SK-N-MC (cell line): Measurements from ENCODE around the gene MRPL42.
"Not testable (repeated sequence)": the region's sequence is repeated elsewhere in the genome, so short reads cannot be mapped to it uniquely, and the experiment has no call there.

Source experiments
- DNase-seq: peaks from one replicate; pipeline ENCODE4 v3.0.0-alpha.2; 2011; ENCODE audit warnings: low read depth, low spot score
- H3K27ac ChIP-seq: fragments of 200-600 bp; sonication (generic); 2 replicates; pipeline ENCODE4 v1.5.1; 2016; ENCODE audit warnings: mixed run types
- H3K36me3 ChIP-seq: fragments of 200-600 bp; sonication (generic); 2 replicates; pipeline ENCODE4 v1.6.1; 2017; ENCODE audit warnings: antibody characterized with exemption, low read length, mixed read lengths; ENCODE audit not compliant: insufficient read depth
- H3K4me3 ChIP-seq: fragments of 200-600 bp; sonication (generic); 2 replicates; pipeline ENCODE4 v1.5.1; 2016
- H3K9ac ChIP-seq: fragments of 200-600 bp; sonication (generic); 2 replicates; pipeline ENCODE4 v1.8.0; 2017; ENCODE audit warnings: mixed run types, mixed read lengths; ENCODE audit not compliant: insufficient read length
- H3K9me3 ChIP-seq: fragments of 200-600 bp; sonication (generic); 2 replicates; pipeline ENCODE4 v1.6.1; 2017; ENCODE audit warnings: low read depth, mild to moderate bottlenecking, antibody characterized with exemption, low read length, moderate library complexity, mixed read lengths
- EZH2 ChIP-seq: fragments of 200-600 bp; sonication (generic); IDR thresholded peaks from one replicate; pipeline ENCODE4 v1.6.1; 2017; ENCODE audit warnings: antibody characterized with exemption
- FOXP2 ChIP-seq: optimal IDR thresholded peaks from 2 replicates; pipeline ENCODE3; 2011; ENCODE audit warnings: mild to moderate bottlenecking, moderate library complexity; ENCODE audit not compliant: insufficient read depth; ENCODE audit errors: extremely low read length, control extremely low read depth
- POLR2AphosphoS5 ChIP-seq: IDR thresholded peaks from 2 replicates; pipeline ENCODE4 v1.6.1; 2012; ENCODE audit warnings: mild to moderate bottlenecking, low read depth, low read length, borderline replicate concordance

The MRPL42 gene

GRCh38 chr12:93429852-93430251, 37.5 kb upstream of the MRPL42 start:
- H3K4me3 ChIP-seq: no peak overlapping the region
- TF ChIP-seq EZH2: no peak
- TF ChIP-seq FOXP2: no peak
- H3K27ac ChIP-seq: 0 out of 2 replicates have a peak overlapping the region, but pooled peaks have one; percentile 10
- H3K9ac ChIP-seq: no peak overlapping the region
- peaks cover 5% of the 10 kb centered on the region; the same call in 1 of the 2 replicates for H3K36me3 ChIP-seq
- H3K9me3 ChIP-seq: no peaks in the 10 kb centered on the region
- DNase-seq: no peak

DNA sequence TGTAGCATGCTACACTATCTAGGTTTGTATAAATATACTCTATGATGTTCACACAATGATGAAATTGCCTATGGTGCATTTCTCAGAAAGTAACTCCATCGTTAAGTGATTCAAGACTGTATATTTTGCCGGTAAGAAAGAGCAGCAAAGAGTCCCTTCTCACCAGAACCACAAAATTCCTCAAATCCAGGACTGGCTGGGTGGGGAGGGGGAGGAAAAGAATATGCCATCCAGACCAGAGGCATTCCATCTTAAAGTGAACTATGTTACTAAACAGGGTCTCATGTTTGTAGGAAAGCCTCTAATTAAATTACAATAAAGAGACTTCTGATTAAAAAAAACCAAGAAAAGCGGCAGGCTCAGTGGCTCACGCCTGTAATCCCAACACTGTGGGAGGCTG, 37.0 kb upstream of the MRPL42 start:
- no peak for TF ChIP-seq POLR2AphosphoS5
- Histone ChIP-seq H3K4me3 (no peak overlapping the region), H3K9me3 (no peaks in the 10 kb centered on the region), H3K27ac (no peak overlapping the region), H3K36me3 (peaks cover 5% of the 10 kb centered on the region; the same call in 1 of the 2 replicates), H3K9ac (no peak overlapping the region)
- DNase-seq: no peak

DNA sequence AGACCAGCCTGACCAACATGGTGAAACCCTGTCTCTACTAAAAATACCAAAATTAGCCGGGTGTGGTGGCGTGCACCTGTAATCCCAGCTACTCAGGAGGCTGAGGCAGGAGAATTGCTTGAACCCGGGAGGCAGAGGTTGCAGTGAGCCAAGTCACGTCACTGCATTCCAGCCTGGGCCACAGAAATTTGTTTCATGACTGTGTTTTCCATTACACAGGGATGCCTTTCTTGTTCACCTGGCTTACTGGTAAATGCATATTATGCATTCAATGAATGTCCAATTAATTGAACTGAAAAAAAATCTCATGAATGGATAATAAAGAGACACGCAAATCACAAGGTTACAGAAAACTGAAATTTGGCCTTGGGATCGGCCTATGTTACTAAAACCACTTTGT, 35.3 kb upstream of the MRPL42 start:
- not testable (repeated sequence) for DNase-seq, H3K27ac ChIP-seq, H3K9ac ChIP-seq, H3K4me3 ChIP-seq, H3K9me3 ChIP-seq, H3K36me3 ChIP-seq

DNA sequence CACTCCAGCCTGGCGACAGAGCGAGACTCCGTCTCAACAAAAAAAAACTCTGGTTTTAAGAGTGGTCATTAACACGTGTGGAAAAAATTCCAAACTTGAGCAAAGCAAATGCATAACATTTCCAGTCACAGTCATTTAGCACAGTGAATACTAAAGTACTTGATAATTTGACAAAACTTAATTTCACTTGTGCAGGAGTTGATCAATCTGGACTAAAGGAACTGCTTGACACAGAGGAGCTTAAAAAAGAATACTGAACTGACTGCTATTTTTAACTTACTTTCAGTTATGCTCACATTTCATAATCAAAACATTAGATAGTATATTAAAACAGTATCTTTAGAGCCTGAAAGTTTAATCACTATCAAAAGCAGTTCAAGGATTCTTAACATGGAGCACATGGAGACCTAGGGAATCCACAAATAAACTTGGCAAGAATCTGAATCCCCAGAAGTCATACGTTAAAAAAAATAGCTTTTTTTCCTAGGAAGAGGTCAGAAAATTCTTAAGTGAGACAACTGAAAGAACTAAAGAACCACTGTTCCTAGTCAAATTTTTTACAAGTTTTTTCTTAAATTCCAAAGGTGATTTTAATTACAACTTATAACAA, 33.0 kb upstream of the MRPL42 start:
- H3K9ac ChIP-seq: no peak overlapping the region
- 0 out of 2 replicates have a peak, but pooled peaks cover 3% of the 10 kb centered on the region for H3K36me3 ChIP-seq
- no peak for DNase-seq
- 0 out of 2 replicates have a peak overlapping the region, but pooled peaks have one; percentile 51 for H3K27ac ChIP-seq
- no peak for TF ChIP-seq FOXP2
- no peak for TF ChIP-seq EZH2
- H3K4me3 ChIP-seq: no peak overlapping the region
- H3K9me3 ChIP-seq: no peaks in the 10 kb centered on the region

DNA sequence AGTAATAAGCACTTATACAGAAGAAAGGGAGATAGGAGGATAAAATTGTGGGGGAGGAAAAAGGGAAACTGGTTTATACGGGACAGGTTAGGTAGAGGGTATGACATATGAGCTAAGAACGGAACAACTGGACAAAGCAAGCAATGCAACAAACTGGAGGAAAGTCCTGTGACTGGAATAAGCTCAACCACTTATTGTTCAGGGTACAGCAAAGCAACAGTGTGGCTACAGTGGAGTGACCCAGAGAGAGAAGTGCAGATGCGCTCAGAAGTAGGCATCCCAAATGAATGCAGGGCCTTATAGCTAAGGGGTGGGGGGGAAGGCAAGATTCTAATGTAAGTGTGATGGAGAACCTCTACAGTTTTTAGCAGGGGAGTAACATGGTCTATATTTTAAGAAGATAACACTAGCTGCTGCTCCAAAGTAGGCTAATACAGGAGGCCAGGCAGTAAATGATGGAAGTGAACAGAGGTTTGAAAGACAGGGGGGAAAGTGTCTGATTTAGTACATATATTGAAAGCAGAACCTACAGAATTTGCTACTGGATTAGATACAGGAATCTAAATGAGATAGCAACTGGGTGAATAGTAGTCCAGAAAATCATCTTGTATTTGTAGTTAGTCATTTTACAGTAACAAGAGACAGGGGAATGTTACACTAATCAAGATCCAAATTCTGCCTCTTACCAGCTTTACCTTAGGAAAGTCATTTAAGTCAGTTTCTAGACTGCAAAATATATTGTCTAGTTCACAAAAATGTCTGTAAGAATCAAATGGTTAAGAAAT, 28.9 kb upstream of the MRPL42 start:
- Histone ChIP-seq H3K9ac (no peak overlapping the region), H3K36me3 (0 out of 2 replicates have a peak, but pooled peaks cover 3% of the 10 kb centered on the region), H3K4me3 (peak overlapping the region; percentile 0; the same call in 1 of the 2 replicates), H3K27ac (no peak overlapping the region), H3K9me3 (no peaks in the 10 kb centered on the region)
- no peak for DNase-seq
- TF ChIP-seq FOXP2 (no peak), POLR2AphosphoS5 (no peak), EZH2 (no peak)

DNA sequence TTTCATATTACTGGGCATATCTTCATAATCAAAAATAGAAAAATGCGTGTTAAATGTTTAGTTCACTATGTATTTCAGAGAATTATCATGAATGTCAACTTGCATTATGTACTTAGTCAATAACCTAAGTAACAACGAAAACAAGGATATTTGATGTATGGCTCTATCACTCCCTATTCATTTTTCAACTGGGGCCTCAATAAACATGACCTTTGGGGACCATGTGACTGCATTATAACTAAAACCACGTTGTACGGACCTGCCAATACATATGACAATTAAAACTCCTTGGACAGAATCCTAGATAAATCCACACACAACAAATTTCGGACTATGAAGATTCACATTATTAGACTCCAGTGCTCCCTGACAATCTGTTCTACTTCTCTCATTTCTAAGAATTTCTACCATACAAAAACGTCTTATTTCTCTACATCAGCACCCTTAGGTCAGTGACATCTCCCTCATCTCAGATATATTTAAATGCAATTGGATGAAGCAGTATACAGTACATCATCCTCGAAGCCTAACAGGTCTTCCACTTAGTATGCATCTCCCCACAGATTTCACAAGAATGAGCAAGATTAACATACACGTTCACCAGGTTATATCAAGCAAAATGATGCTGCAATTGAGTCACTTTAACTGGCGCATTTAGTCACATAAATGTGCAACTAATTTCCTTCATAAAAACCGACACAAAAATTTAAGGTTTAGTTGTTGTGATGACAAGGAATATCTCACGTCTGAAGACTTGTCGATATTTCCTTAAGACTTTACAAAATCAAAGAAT, 27.1 kb upstream of the MRPL42 start:
- TF ChIP-seq POLR2AphosphoS5 (no peak), FOXP2 (no peak), EZH2 (no peak)
- H3K27ac ChIP-seq: no peak overlapping the region
- 0 out of 2 replicates have a peak, but pooled peaks cover 3% of the 10 kb centered on the region for H3K36me3 ChIP-seq
- no peak for DNase-seq
- peak overlapping the region; percentile 97 for H3K4me3 ChIP-seq
- H3K9ac ChIP-seq: peak overlapping the region; percentile 99
- H3K9me3 ChIP-seq: no peaks in the 10 kb centered on the region

GRCh38 chr12:93441081-93441616, 26.2 kb upstream of the MRPL42 start:
- H3K9me3 ChIP-seq: no peaks in the 10 kb centered on the region
- DNase-seq: no peak
- peak overlapping the region; percentile 97 for H3K4me3 ChIP-seq
- H3K36me3 ChIP-seq: 0 out of 2 replicates have a peak, but pooled peaks cover 3% of the 10 kb centered on the region
- peak overlapping the region; percentile 94 for H3K27ac ChIP-seq
- H3K9ac ChIP-seq: peak overlapping the region; percentile 99
- TF ChIP-seq FOXP2 (no peak), EZH2 (no peak), POLR2AphosphoS5 (no peak)
